Head of caudate nucleus (tissue), 42 donors: ENCODE results near the gene SLC37A4.
A peak's percentile ranks its signal among the peaks of the same experiment; 100 is the strongest.
"Not testable (repeated sequence)": the region's sequence is repeated elsewhere in the genome, so short reads cannot be mapped to it uniquely, and the experiment has no call there.

Experiments
- DNase-seq, 42 donors: peaks; one replicate each; pipeline versions ENCODE4 v3.0.0 to v3.0.0-alpha.2; 2020 to 2021; ENCODE audit warnings: mixed read lengths in 7 of 42
- intact Hi-C: fragments of 100-400 bp; cut with DNase I; formaldehyde crosslinking; loops from one replicate; pipeline ENCODE4 v1.15.0; 2022

Gene SLC37A4

GRCh38 chr11:119030329-119031047, at the start of gene SLC37A4:
TSS of gene SLC37A4 (minus strand) at chr11:119030877.
- intact Hi-C loops = no loop called here
- peak; percentile 94 to 99 (median 98) for DNase-seq

- intact Hi-C loops = no loop called here
- DNase-seq = no peak
These were observed 48.2 kb upstream of the SLC37A4 start for GRCh38 chr11:119078675-119079420.

GRCh38 chr11:119077839-119078238, 47.2 kb upstream of the SLC37A4 start:
- no peak for DNase-seq
- intact Hi-C loops = no loop called here

- intact Hi-C loops = no loop called here
- peak; percentile 94 to 100 (median 98) for DNase-seq
These were observed 36.9 kb upstream of the SLC37A4 start, which contains the start of gene VPS11 for GRCh38 chr11:119067371-119068222. TSS of gene VPS11 (plus strand) at chr11:119067818. CDS start at chr11:119067824, 6 bp downstream.

GRCh38 chr11:119065369-119065768, 34.7 kb upstream of the SLC37A4 start:
- no peak for DNase-seq
- intact Hi-C loops = no loop called here

- intact Hi-C loops = no loop called here
- DNase-seq = no peak
These were observed 32.1 kb upstream of the SLC37A4 start for GRCh38 chr11:119062779-119063178.

GRCh38 chr11:119061256-119061655, 30.6 kb upstream of the SLC37A4 start:
- intact Hi-C loops = no loop called here
- DNase-seq = no peak

DNA sequence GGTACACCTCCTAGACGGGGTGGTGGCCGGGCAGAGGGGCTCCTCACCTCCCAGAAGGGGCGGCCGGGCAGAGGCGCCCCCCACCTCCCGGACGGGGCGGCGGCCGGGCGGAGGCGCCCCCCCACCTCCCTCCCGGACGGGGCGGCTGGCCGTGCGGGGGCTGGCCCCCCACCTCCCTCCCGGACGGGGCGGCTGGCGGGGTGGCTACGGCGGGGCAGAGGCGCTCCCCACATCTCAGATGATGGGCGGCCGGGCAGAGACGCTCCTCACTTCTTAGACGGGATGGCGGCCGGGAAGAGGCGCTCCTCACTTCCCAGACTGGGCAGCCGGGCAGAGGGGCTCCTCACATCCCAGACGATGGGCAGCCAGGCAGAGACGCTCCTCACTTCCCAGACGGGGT, 28.5 kb upstream of the SLC37A4 start:
- intact Hi-C loops, DNase-seq: not testable (repeated sequence)

GRCh38 chr11:119057000-119057769, 26.5 kb upstream of the SLC37A4 start, which contains the start of gene HYOU1:
TSS of gene HYOU1 (minus strand) at chr11:119057205. CDS start at chr11:119056160, 1,045 bp downstream.
- intact Hi-C loops = no loop called here
- peak; percentile 95 to 99 (median 98) for DNase-seq

DNA sequence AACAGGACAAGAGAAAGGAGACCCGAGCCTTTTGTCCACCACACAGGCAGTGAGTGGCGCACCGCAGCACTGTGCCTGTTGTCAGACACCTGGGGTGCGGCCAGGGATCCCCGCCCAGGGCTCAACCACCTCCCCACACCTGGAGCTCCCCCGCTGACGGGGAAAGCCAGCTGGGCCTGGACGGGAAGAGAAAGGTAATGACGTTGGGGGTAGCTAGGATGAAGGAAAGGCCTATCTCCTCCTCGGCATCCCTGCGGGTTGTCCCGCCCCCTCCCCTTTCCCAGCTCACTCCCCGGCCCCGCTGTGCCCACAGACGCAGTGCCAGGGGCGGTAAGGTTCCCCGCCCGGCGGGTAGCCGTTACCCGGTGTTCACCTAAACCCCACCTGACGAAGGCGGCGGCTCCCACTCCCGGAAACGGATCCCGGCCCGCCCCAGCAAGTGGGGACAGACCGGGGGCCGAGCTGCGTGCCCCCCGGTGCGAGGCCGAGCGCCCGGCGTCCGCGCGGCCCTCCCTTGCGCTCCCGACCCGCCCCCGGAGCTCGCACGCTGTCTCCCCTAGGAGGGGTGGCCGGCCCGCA, 25.8 kb upstream of the SLC37A4 start:
- peak in 30 of 42 donors; percentile 7 to 46 (median 24) for DNase-seq
- intact Hi-C loops = no loop called here

- DNase-seq = peak in 5 of 42 donors; percentile 15 to 42 (median 16)
- intact Hi-C loops = no loop called here
These were observed 25.2 kb upstream of the SLC37A4 start for GRCh38 chr11:119055901-119056300.

DNA sequence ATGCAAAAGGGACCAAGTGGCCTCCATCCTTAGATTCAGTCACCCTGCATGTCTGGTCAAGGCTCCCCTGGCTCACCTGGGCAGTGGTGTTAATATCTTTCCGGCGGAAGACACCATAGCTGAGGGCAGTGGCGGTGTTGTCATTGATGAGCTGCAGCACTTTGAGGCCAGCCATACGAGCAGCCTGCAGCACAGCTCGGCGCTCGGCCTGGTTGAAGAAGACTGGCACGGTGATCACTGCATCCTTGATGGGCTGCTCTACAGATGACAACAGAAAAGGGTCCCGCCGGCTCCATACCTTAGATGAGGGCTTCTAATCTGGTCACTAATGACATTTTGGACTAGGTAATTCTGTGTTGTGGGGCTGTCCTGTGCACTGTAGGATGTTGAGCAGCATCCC, 23.7 kb upstream of the SLC37A4 start:
- DNase-seq = no peak
- intact Hi-C loops = no loop called here

DNA sequence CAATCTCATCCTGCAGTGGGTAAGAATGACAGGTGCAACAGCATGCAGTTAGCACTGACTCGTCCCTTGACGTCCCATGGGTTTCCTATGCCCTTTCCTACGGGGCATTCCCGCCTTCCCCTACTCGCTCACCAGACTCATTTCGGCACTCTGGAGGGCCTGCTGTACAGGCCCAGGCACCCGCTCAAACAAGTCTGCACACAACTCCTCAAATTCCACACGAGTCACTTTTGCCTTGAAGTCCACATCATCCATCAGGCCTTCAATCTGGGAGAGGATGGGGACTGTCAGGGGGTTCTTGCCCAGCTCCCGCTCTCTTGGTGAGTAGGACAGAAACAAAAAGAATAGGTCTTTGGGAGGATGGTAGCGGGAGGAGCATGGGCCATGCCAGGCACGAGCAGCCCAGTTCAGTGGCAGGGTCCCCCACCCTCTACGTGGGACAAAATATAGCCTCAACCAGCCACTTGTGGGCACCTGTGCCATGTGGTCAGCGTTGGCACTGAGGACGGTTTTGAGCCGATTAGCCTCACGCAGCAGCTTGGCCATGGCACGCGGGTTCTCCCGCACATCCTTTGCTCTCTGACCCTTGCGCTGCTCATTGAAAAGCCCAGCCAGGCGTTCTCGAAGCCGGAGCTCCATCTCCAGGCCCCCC, 21.6 kb upstream of the SLC37A4 start:
- intact Hi-C loops = no loop called here
- DNase-seq = no peak

- intact Hi-C loops = no loop called here
- DNase-seq = peak in 34 of 42 donors; percentile 16 to 84 (median 54)
These were observed 20.9 kb upstream of the SLC37A4 start for GRCh38 chr11:119051440-119052162.

- DNase-seq = no peak
- intact Hi-C loops = no loop called here
These were observed 18.4 kb upstream of the SLC37A4 start for GRCh38 chr11:119049081-119049480.

- no peak for DNase-seq
- intact Hi-C loops = no loop called here
These were observed 18.0 kb upstream of the SLC37A4 start for GRCh38 chr11:119048644-119049043.

GRCh38 chr11:119047205-119047604, 16.5 kb upstream of the SLC37A4 start:
- intact Hi-C loops = no loop called here
- no peak for DNase-seq
